ENCODE data around the gene BICDL2. TPM values are rescaled to one million over a fixed set of nuclear protein-coding genes. Genes with fewer than 3 reads are reported as not detected.

Gene BICDL2
- polyA plus RNA-seq, 3 donors: not detected

GRCh38 chr16:2999929-3000328 is 36.8 kb downstream of the BICDL2 start:
- Mint-ChIP-seq H3K4me1 (peaks cover 3% of the 10 kb centered on the region), H3K36me3 (no peaks in the 10 kb centered on the region), H3K27me3 (ENCODE audit: low read depth in 3 of 3) (peaks cover 0 to 17% (median 13%) of the 10 kb centered on the region in 3 donors), H3K4me3 (no peak overlapping the region), H3K27ac (no peak overlapping the region), H3K9me3 (peaks cover 0 to 2% (median 0%) of the 10 kb centered on the region in 7 donors)
- Histone ChIP-seq H3K27ac (ENCODE audit: low read depth in 1 of 2, low read length in 2 of 2) (no peak overlapping the region), H3K4me3 (replicated peaks in 1 of 3; ENCODE audit: low read depth in 2 of 3, low read length in 3 of 3) (no peak overlapping the region), H3K4me2 (replicated peaks; ENCODE audit: extremely low read depth, low read length, poor library complexity, severe bottlenecking) (no peak overlapping the region), H3K9ac (ENCODE audit: insufficient read depth, low read length, poor library complexity, severe bottlenecking) (no peak overlapping the region), H2AFZ (ENCODE audit: insufficient read depth, low read depth, low read length, poor library complexity, severe bottlenecking) (no peak overlapping the region), H3K79me2 (ENCODE audit: insufficient read depth, low read length) (no peaks in the 10 kb centered on the region), H3K27me3 (ENCODE audit: control insufficient read depth in 2 of 2, insufficient read depth in 2 of 2, low read length in 2 of 2) (peaks cover 0 to 1% of the 10 kb centered on the region in 2 donors), H4K20me1 (ENCODE audit: insufficient read depth, low read length) (no peaks in the 10 kb centered on the region), H3K36me3 (replicated peaks in 1 of 2; ENCODE audit: control insufficient read depth in 1 of 2, insufficient read depth in 2 of 2, low read length in 2 of 2) (no peaks in the 10 kb centered on the region), H3K4me1 (ENCODE audit: control insufficient read depth in 1 of 2, insufficient read depth in 2 of 2, low read length in 2 of 2) (peaks cover 3 to 4% of the 10 kb centered on the region in 2 donors), H3K9me3 (replicated peaks in 1 of 2; ENCODE audit: control insufficient read depth in 1 of 2, insufficient read depth in 1 of 2, low read length in 2 of 2) (no peaks in the 10 kb centered on the region)
- no peak for TF ChIP-seq CTCF (IDR thresholded peaks at IDR 0.05)
- intact Hi-C loops (cut with micrococcal nuclease): loop anchor here in 1 of 2 donors (2.0 to 5.0 kb wide), 2 partner anchors 15 to 32 kb away; no protein-coding TSS in a partner anchor
- WGBS (ENCODE audit: insufficient coverage): 97% methylated on average over 5 of the region's 6 CpGs
- no peak for DNase-seq

DNA sequence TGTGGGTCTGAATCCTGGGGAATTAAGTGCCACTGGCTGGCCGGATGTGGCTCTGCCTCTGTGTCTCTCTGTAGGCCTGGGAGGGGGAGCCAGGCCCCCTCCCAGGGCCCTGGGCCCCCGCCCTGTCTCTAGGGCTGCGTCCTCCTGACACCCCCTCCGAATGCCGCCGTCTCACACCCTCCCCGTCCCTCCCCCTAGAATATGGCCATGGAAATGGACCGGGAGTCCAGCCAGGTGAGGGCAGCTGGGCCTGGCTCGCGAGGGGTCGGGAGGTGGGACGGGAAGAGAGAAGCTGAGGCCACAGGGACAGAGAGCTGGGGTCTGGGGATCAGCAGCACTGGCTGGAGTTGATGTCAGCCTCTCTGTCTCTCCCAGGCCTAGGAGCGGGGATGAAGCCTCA is 40.4 kb downstream of the BICDL2 start:
- no peaks in the 10 kb centered on the region for H3K4me1 ChIP-seq (ENCODE audit: control insufficient read depth in 1 of 2, insufficient read depth in 2 of 2, low read length in 2 of 2)
- no peaks in the 10 kb centered on the region for H3K27me3 ChIP-seq (ENCODE audit: control insufficient read depth in 2 of 2, insufficient read depth in 2 of 2, low read length in 2 of 2)
- no peak overlapping the region for H3K4me3 Mint-ChIP-seq
- H3K27ac ChIP-seq (ENCODE audit: low read depth in 1 of 2, low read length in 2 of 2): no peak overlapping the region
- TF ChIP-seq CTCF (IDR thresholded peaks at IDR 0.05): no peak
- peaks cover 0 to 13% (median 8%) of the 10 kb centered on the region in 3 donors for H3K27me3 Mint-ChIP-seq (ENCODE audit: low read depth in 3 of 3)
- intact Hi-C loops (cut with micrococcal nuclease): loop anchor here in 1 of 2 donors (5.0 kb wide), 1 partner anchor 36 kb away; no protein-coding TSS in a partner anchor
- no peak overlapping the region for H3K27ac Mint-ChIP-seq
- H3K4me1 Mint-ChIP-seq: no peaks in the 10 kb centered on the region
- no peak overlapping the region for H3K4me3 ChIP-seq (replicated peaks in 1 of 3; ENCODE audit: low read depth in 2 of 3, low read length in 3 of 3)
- H4K20me1 ChIP-seq (ENCODE audit: insufficient read depth, low read length): no peaks in the 10 kb centered on the region
- no peak overlapping the region for H3K4me2 ChIP-seq (replicated peaks; ENCODE audit: extremely low read depth, low read length, poor library complexity, severe bottlenecking)
- DNase-seq: no peak
- no peaks in the 10 kb centered on the region for H3K9me3 ChIP-seq (replicated peaks in 1 of 2; ENCODE audit: control insufficient read depth in 1 of 2, insufficient read depth in 1 of 2, low read length in 2 of 2)
- no peaks in the 10 kb centered on the region for H3K36me3 ChIP-seq (replicated peaks in 1 of 2; ENCODE audit: control insufficient read depth in 1 of 2, insufficient read depth in 2 of 2, low read length in 2 of 2)
- H3K79me2 ChIP-seq (ENCODE audit: insufficient read depth, low read length): no peaks in the 10 kb centered on the region
- WGBS (ENCODE audit: insufficient coverage): 97% methylated on average over 6 of the region's 13 CpGs
- no peaks in the 10 kb centered on the region for H3K36me3 Mint-ChIP-seq
- H3K9ac ChIP-seq (ENCODE audit: insufficient read depth, low read length, poor library complexity, severe bottlenecking): no peak overlapping the region
- no peaks in the 10 kb centered on the region for H3K9me3 Mint-ChIP-seq
- H2AFZ ChIP-seq (ENCODE audit: insufficient read depth, low read depth, low read length, poor library complexity, severe bottlenecking): no peak overlapping the region

Measured in CD14-positive monocyte (primary cell).